ENCODE data around the gene PEAK3. TPM values are rescaled to one million over a fixed set of nuclear protein-coding genes. Genes with fewer than 3 reads are reported as not detected.

PEAK3 gene
- total RNA-seq, 4 donors from 2014 or later = 0.26 to 0.40 TPM; not detected in 2

GRCh38 chr19:2249880-2250765 is 31.9 kb downstream of the PEAK3 start:
- Histone ChIP-seq H3K27me3 (peaks cover 0 to 25% of the 10 kb centered on the region in 2 donors), H3K9me3 (no peaks in the 10 kb centered on the region), H3K4me1 (peaks cover 0 to 30% of the 10 kb centered on the region in 2 donors), H3K27ac (no peak overlapping the region), H3K36me3 (no peaks in the 10 kb centered on the region), H3K4me3 (no peak overlapping the region)
- DNase-seq = no peak
- TF ChIP-seq POLR2A (IDR thresholded peaks at IDR 0.05) = no peak
- no peak for TF ChIP-seq CTCF (IDR thresholded peaks at IDR 0.05)
- intact Hi-C loops (cut with DNase I; ENCODE audit: low total_unique reads) = no loop called here

GRCh38 chr19:2249010-2249866 is 32.7 kb downstream of the PEAK3 start, which contains the start of gene AMH:
TSS of gene AMH (plus strand) at chr19:2249323. CDS start at chr19:2249333, 10 bp downstream.
- Histone ChIP-seq H3K4me3 (no peak within 1 kb of the TSS), H3K9me3 (no peaks in the 10 kb centered on the region), H3K4me1 (peaks cover 0 to 30% of the 10 kb centered on the region in 2 donors), H3K36me3 (no peaks in the 10 kb centered on the region), H3K27ac (no peak within 1 kb of the TSS), H3K27me3 (peaks cover 0 to 25% of the 10 kb centered on the region in 2 donors)
- intact Hi-C loops (cut with DNase I; ENCODE audit: low total_unique reads) = no loop called here
- no peak for DNase-seq
- TF ChIP-seq CTCF (IDR thresholded peaks at IDR 0.05) (no peak), POLR2A (IDR thresholded peaks at IDR 0.05) (no peak)

- no peak overlapping the region for H3K27ac ChIP-seq
- peaks cover 0 to 25% of the 10 kb centered on the region in 2 donors for H3K27me3 ChIP-seq
- no peak for TF ChIP-seq CTCF (IDR thresholded peaks at IDR 0.05)
- no peak for TF ChIP-seq POLR2A (IDR thresholded peaks at IDR 0.05)
- no peak overlapping the region for H3K4me3 ChIP-seq
- DNase-seq = no peak
- no peaks in the 10 kb centered on the region for H3K36me3 ChIP-seq
- H3K9me3 ChIP-seq = no peaks in the 10 kb centered on the region
- H3K4me1 ChIP-seq = peaks cover 0 to 27% of the 10 kb centered on the region in 2 donors
- intact Hi-C loops (cut with DNase I; ENCODE audit: low total_unique reads) = no loop called here
Observed at GRCh38 chr19:2248136-2249009, 33.6 kb downstream of the PEAK3 start.

- intact Hi-C loops (cut with DNase I; ENCODE audit: low total_unique reads) = no loop called here
- peaks cover 0 to 19% of the 10 kb centered on the region in 2 donors for H3K4me1 ChIP-seq
Observed at GRCh38 chr19:2247433-2248101, 34.4 kb downstream of the PEAK3 start.

More at GRCh38 chr19:2247433-2248101, 34.4 kb downstream of the PEAK3 start:
- DNase-seq = no peak
- Histone ChIP-seq H3K27ac (no peak overlapping the region), H3K9me3 (no peaks in the 10 kb centered on the region), H3K27me3 (peaks cover 0 to 22% of the 10 kb centered on the region in 2 donors), H3K4me3 (no peak overlapping the region), H3K36me3 (no peaks in the 10 kb centered on the region)
- TF ChIP-seq POLR2A (IDR thresholded peaks at IDR 0.05) (no peak), CTCF (IDR thresholded peaks at IDR 0.05) (no peak)

Data from uterus (tissue), 4 donors.